Stimulated activated CD4-positive, alpha-beta T cell treated with anti-CD3 and anti-CD28 coated beads, Interleukin-1b, Interleukin-23, amount 100 ng/mL, for 24 hours (primary cell): ENCODE data around the gene JAKMIP3.

Experiments used
- DNase-seq, 4 experiments: peaks; one replicate each; pipeline ENCODE4 v3.0.0-alpha.2; 2020; ENCODE audit warnings: low read depth in 4 of 4, low spot score in 1 of 4

Gene JAKMIP3

DNA sequence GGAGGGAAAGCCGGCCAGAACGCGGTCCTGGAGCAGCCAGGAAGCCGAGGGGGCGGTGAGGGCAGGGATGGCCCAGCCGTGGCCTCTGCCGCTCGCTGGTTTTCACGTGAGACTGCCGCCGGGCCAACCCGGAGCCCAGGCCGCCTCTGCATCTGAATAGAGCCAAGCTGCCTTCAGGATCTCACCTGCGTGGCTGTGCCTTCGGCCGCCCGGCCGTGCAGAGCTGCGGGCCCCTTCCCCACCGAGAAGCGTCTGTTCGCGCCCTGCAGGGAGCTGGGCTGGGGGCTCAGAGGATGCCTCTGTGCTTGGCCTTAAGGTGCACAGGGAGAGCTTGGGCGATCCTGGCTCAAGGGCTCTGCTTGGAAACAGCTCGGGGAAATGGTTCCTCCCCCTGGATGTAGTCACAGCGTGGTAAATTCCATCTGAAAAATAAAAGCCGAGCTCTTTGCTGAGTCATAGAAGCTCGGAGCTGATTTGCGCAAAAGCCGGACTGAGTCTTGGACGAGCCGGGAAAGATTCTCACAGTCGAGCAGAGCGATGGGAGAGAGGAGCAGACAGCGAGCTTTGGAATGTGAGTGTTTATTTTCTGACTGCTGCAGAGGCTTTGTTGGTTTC is at the start of gene JAKMIP3:
JAKMIP3 (plus strand) TSS at position 456 of the 615 bp plus-strand sequence. CDS start 38,863 bp downstream, outside the sequence.
- no peak for DNase-seq

DNA sequence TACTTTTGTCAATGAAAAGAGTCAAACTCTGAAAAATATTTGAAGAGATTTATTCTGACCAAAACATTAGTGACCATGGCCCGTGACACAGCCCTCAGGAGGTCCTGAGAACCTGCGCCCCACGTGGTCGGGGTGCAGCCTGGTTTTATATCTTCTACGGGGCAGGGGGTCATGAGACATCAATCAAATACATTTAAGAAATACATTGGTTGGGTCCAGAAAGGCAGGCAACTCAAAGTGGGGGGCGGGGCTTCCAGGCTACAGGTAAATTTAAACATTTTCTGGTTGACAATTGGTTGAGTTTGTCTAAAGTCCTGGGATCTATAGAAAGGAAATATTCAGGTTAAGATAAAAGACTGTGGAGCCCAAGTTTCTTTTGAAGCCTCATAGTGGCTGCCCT is 49.2 kb upstream of the JAKMIP3 start:
- DNase-seq, result no peak

DNA sequence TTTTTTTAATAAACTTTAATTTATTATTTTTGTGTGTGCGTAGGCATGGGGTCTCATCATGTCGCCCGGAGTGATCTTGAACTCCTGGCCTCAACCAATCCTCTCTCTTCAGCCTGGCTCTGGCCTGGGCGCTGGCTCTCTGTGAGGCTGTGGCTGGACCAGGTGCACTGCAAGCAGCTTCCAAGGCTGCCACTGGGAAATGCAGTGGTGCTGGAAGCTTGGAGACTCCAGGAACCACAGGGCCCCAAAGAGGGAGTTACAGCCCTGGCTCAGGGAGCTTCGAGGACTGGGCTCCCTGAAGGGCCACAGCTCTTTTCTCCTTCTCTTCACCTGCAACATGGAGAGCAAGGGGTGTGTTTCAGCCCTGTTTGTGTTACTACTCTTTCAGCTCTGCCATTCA is 47.3 kb upstream of the JAKMIP3 start:
- no peak for DNase-seq

DNA sequence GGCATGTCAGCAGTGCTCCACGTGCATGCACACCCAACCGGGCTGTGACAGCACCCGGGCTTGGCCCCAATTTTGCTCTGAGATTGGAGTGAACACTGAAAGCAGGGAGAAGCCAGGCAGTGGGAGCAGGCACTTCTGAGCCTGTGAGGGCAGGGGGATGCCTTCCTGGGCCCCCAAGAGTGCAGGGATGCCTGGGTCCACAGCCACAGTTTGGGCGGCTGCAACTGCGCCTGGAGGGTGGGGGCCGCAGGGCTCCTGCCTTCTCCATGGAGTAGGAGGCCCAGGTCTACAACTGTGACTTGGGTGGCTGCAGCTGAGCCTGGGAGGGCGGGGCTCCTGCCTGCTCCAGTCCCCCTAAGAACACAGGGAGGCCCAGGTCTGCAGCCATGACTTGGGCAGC is 46.4 kb upstream of the JAKMIP3 start:
- DNase-seq, result no peak

DNA sequence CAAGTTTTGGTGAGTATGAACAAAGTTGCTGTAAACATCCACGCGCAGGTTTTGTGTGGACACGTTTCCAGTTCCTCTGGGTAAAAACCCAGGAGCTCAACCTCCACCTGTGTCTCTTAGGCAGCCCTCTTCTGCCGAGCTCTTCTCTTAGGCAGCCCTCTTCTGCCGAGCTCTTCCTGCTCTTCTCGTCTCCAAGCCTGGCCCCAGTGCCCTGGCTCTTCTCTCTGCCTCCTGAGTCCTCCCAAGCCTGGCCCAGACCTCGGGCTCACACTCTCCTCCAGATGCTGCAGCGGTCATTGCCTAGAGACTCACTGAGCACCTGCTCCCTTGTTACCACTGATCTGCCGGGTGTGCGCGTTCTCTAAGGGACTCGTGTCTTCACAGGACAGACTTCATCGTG is 45.3 kb upstream of the JAKMIP3 start:
- DNase-seq, result no peak

DNA sequence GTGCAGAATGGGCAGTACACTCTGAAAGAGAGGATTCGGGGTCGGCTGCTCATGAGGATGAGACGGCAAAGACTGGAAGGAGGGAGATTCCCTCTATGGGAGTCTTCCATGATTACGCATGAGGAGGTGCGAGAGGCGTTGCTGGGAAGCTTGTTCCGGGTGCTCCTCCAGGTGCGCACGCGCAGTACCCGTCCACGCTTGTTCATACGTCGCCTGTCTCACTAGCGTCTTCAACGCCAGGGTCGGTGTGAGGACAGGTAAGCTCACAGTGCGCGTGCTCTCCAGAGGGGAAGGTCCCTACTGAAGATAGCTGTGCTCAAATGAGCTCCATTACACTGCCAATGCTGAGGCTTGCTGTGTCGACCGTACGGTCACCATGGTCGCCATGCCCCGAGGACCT is 44.7 kb upstream of the JAKMIP3 start:
- no peak for DNase-seq

DNA sequence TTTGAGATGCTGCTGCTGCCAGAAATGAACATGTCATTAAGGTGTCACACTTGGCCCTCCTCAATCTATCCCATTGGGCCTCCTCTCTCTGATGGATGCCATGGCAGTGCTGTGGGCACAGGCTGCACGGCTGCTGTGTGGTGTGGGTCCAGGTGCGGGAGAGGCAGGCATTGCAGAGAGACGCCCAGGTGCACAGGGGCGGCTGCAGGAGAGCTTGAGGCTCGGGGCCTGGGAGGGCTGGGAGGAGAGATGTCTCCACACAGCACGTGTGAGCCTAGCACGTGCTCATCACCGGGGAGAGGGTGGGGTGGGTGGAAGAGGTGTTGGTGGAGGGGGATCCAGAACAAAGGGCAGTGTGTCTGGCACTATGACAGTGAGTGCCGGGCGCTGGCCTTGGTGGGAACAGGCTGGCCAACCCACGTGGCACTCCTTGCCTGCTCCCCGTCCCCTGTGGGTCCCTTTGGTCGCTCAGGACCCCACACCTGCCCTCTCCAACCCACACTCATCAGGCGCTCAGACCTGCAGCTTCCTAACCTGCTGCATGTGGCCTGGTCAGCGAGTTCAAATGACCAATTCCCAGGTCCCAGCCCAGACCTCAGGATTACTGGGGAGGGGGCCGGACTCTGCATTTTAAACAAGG is 44.1 kb upstream of the JAKMIP3 start:
- DNase-seq, result no peak

DNA sequence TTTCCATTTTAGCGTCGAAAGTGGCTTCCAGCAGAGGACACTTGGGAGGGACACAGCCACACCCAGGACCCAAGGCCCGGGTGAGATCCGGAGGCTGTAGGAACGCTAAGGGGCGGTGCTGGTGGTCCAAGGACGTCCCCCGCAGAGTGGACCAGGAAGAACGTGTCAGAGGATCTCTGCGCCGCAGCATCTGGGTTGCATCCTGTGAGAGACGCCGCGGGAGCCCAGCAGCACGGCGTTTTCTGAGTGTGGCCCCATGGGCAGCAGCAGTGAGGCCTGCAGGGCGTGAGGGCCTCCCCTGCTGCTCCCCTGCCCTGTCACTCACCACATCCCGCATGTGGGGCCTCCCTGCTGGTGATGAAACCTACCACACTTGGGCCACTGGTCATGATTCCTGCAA is 43.5 kb upstream of the JAKMIP3 start:
- no peak for DNase-seq

DNA sequence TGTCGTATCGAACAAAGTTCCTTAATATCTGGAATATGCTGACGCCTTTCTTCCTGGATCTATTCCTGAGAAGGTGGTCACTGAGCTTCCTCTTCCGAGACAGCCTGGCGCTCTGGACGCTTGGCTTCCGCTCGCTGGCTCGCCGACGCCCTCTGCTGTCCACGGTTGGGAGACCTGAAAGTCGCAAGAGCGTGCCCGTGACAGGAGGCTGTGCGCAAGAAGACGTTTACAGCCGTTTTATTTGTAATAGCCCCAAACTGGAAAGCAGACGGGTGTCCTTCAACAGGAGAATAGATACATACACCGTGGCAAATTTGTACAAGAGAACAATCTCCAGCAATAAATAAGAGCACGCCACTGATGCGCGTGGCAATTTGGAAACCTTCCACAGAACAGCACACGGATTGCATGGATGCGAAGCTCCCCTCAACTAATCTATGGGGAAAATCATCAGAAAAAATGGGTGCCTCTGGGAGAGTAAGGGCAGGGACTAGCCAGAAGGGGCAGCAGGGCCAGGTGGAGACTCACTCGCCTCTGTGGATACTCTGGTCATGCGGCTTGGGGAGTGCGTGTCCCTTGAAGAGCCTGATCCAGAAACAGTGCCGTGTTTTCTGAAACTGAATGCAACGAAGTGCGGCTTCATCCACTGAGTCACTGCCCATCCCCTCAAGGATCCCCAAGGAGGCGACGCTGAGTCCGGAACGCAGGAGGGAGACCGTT is 42.5 kb upstream of the JAKMIP3 start:
- peak; percentile 60 to 74 (median 63) for DNase-seq

DNA sequence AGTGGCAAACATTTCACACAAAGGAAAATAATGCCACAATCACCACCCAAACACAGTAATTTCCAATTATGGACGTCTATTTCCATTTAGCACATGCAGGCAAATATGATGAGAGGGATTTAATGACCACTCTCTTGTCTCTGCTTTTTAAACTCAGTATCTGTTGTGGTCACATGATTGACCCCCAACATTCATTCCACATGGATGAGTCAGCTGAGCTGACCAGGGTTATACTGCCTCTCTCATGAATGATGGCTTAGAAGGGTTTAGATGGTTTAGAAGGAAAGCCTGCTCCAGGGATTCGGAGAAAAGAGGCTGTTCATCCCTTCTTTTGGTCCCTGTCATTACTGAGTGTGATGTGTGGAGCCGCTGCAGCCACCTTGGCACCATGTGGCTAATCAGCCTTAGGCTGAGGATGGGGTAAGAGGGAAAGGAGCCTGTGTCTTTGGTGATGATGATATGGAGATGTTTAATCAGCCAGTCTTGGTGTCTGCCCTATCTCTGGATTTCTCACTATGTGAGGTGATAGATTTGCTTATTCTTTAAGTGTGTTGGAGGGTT is 38.2 kb upstream of the JAKMIP3 start:
- no peak for DNase-seq

DNA sequence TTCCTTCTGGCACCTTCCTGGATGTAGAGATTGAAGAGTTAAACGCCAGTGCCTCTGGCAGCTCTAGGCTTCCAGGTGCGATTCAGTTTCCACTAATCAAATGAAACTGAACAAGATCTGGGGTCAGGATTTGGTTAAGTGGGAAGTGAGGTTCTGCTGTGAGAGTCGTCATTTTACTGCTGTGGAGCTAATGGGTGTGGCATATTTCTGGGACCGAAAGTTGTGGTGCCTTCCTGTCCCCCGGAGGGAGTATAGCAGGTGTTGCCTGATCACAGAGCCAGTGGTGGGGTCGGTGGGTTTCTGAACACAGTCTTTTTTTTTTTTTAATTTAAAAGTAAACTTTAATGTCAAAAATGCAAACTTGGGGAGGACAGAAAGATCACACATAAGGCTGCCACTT is 37.0 kb upstream of the JAKMIP3 start:
- no peak for DNase-seq

DNA sequence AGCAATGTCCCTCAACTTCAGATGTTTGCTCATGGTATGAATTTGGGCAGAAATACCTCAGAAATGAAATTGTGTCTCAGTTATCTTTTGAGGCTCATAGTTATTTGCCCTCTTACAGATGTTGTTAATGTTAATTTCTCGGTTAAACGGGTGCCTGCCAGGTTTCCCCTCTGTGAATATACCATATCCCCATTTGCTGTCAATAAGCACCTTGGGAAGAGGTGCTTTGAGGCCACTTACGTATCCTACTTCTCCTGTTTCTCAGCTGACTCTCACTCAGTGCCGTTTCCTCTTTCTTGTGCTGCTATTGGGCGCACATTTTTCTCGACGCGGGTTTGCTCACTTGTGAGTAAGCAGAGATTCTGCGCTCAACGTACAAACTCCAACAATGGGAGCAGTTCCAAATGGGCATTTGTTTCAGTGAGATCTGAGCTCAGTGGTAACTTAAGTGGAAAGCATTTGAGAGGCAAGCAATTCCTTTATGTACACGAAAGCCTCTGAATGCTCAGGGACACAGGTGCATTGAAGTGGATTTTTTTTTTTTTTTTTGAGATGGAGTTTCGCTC is 34.8 kb upstream of the JAKMIP3 start:
- DNase-seq, result no peak

DNA sequence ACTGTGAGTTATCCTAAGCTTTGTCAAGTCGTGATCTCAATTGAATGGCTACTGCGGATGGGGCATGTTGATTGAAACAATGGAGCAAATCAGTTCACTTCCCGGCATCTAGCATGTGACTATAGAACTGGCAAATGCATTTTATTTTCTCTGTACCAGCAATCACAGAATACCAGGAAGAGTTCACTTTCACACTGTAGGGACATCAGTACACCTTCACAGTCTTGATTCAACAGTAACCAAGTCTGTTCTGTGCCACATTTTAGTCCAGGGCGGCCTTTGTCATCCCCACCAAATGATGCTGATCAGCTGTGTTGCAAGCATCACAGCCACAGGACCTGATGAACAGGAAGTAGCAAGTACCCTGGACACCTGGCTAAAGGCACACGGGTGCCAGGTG is 32.1 kb upstream of the JAKMIP3 start:
- no peak for DNase-seq

DNA sequence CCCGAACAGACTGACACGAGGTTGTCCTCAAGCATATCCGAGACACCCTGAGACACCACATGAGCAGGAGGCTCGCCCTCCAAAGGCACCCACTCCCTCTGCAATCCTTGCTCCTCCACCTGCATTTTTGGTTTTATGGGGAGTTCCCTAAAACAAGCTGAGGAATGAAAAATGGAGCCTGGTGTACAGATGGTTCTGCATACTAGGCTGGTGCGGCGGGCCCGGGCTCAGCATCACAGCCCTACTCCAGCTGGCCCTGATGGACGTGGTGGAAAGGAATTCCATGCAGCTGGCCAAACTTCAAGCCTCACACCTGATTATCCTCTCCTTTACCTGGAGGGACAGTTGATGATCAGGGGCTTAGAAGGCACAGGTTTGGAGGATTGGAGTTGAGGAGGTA is 30.3 kb upstream of the JAKMIP3 start:
- DNase-seq, result no peak

DNA sequence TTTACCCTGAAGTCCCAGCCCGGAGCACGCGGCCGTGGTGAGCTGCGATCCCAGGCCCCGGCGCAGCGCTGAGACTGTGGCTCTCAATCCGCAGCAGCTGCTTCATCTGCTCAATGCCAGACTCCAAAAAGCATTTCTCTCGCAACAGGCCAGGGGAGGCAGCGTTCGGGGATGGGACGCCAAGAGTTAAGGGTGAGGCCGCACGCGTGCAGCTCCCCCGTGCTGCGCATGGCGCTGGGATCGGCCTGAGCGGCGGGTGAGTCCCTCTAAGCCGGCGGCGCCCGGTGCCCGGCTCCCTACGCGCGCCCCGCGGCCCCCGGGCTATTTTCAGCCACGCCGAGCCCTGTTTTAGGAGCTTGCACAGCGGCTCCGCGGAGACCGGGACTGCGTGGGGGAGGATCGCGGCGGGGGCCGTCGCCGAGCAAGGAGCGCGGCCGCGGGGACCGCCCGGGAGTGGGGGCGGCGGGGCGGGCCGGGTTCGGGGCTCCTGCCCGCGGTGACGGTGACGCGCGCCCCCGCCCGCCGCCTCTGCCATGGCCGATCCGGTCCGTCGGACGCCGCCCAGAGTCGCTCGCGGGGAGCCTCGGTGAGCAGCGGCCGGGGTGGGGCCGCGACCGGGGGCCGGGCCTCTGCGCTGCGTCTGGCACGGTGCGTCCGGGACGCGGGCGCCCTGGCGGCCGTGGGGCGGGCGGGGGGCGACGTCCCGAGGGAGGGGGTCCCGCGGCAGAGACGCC is 29.4 kb upstream of the JAKMIP3 start:
- DNase-seq, result peak in 1 of 4 experiments; percentile 2

DNA sequence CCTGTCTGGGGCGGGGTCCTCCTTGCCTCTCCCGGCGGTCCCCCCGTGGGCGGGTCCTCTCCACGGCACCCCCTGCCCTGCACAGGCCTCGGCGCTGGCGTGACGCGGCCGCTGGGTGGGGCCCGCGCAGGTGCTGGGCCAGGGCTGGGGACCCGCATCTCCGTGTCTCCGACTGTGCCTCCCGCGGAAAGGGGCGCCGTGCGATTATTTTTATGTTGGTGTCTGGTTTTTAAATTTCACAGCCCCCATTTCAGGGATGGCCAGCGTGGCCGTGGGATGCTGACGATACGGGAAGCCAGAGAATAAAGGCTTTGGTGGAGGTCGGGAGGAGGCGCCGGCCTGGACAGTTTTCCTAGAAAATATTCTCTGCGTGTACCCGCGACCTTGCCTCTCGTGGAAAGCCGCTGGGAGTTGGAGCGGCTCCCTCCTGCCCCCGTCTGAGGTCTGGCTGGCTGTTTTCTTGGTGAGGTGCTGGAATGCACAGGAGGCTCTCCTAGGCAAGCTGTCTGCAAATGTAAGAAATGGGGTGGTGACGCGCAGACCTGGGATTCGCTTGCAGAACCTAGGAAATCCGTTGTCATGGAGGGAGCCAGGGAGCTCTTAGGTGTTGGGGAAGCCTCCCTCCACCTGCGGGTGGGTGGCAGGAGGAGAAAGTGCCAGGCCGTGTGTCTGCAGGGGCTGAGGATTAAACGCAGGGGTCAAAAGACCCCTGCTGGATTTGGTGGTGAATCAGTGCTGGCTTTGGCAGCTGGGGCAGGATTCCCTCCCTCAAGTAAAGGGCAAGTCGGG is 28.7 kb upstream of the JAKMIP3 start:
- no peak for DNase-seq

DNA sequence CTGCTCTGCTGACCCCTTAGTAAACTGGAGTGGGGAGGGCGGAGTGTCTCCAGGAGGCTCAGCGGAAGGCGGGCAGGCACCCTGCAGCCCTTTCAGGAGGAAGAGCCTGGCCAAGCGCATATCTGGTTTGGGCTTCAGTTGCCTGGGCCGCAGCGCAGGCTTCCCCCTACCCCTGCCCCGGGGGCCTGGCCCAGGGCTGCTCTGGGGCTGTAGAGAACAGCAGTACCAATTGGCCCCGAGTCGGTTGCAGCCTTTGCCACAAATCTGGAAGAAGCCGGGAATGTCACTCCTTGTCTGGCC is 28.1 kb upstream of the JAKMIP3 start:
- DNase-seq, result no peak

DNA sequence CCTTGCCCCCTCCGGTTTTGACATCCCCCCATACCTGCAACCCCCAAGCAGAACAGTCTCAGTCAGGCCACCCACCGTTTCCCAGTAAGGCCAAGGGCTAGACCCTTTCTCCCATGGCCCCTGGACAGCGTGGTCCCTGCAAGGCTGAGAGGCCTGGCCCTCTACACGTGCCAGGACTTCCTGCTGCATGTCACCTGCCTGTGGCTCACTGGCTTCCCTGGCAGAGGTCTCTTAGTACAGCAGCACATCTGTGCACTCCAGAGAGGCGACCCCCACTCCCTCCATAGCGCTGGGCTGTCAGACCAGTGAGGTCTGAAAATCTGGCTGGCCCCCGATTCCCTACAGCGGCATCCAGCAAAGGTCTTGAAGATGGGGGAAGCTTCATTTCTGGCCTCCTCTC is 26.4 kb upstream of the JAKMIP3 start:
- DNase-seq, result no peak

DNA sequence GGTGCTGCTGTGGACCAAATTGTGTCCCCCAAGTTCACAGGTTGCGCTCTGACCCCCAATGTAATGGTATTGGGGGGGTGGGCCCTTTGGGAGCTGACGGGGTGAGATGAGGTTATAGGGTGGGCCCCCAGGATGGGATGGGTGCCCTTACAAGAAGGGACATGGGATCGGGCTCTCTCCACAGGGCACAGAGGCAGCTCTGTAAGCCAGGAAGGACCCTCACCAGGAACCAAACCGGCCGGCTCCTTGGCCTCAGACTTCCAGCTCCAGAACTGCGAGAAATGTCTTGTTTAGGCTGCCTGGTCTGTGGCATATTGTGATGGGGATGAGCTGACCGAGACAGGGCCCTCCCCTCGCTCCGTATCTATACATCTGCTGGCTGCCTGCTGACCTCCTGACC is 25.7 kb upstream of the JAKMIP3 start:
- no peak for DNase-seq

DNA sequence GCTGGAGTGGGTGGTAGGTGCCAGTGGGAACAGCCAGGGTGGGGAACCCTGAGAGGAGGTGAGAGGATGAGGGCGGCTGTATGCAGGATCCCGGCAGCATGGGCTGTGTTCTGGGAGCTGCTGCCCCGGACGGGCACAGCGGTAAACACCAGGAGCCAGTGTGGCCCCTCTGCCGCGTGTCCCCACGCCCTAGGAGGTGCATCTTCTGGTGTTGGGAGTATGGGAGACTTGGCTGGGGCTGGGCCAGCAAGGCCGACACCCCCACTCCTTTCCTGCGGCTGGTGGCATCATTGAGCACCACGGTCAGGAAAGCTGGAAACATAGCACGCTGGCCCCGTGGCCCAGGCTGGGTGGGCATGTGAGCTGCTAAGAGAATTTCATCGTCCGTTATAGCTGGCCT is 24.4 kb upstream of the JAKMIP3 start:
- no peak for DNase-seq
